Measurements from ENCODE around the gene HTR3B. TPM values are rescaled to one million over a fixed set of nuclear protein-coding genes. Genes with fewer than 3 reads are reported as not detected.
"Not testable (repeated sequence)": the region's sequence is repeated elsewhere in the genome, so short reads cannot be mapped to it uniquely, and the experiment has no call there.

The HTR3B gene
- total and polyA plus RNA-seq, 2 experiments from 2014 or later = 0.42 to 0.77 TPM

GRCh38 chr11:113937918-113938317 is 33.3 kb downstream of the HTR3B start:
- Histone ChIP-seq H4K20me1 (ENCODE audit: insufficient read depth, poor library complexity, severe bottlenecking) (no peaks in the 10 kb centered on the region), H3K27ac (no peak overlapping the region), H3K4me1 (ENCODE audit: insufficient read depth) (no peaks in the 10 kb centered on the region), H3K4me2 (no peak overlapping the region), H3K79me2 (no peaks in the 10 kb centered on the region), H3K27me3 (no peaks in the 10 kb centered on the region), H3K4me3 (no peak overlapping the region), H3K9me2 (replicated peaks; ENCODE audit: insufficient read depth) (no peaks in the 10 kb centered on the region), H3K9me3 (ENCODE audit: low read depth) (no peaks in the 10 kb centered on the region), H3K36me3 (replicated peaks; ENCODE audit: insufficient read depth, low read depth) (no peaks in the 10 kb centered on the region), H2AFZ (no peak overlapping the region)
- DNase-seq (ENCODE audit: low spot score) = no peak
- WGBS (ENCODE audit: low lambda C conversion rate, missing lambda C conversion rate) = 65% methylated on average over 3 of the region's 3 CpGs
- TF ChIP-seq EZH2 (IDR thresholded peaks at IDR 0.05; ENCODE audit: borderline replicate concordance) (no peak), EZH2phosphoT487 (IDR thresholded peaks at IDR 0.05; ENCODE audit: low read depth, severe bottlenecking, unreplicated experiment) (no peak), CTCF (IDR thresholded peaks at IDR 0.05; ENCODE audit: poor library complexity) (no peak)

GRCh38 chr11:113942256-113942655 is 37.7 kb downstream of the HTR3B start:
- Histone ChIP-seq H3K4me3 (no peak overlapping the region), H3K4me2 (no peak overlapping the region), H3K27ac (no peak overlapping the region), H3K36me3 (replicated peaks; ENCODE audit: insufficient read depth, low read depth) (no peaks in the 10 kb centered on the region), H3K79me2 (no peaks in the 10 kb centered on the region), H3K9me2 (replicated peaks; ENCODE audit: insufficient read depth) (no peaks in the 10 kb centered on the region), H3K4me1 (ENCODE audit: insufficient read depth) (no peaks in the 10 kb centered on the region), H3K9me3 (ENCODE audit: low read depth) (no peaks in the 10 kb centered on the region), H2AFZ (no peak overlapping the region), H4K20me1 (ENCODE audit: insufficient read depth, poor library complexity, severe bottlenecking) (no peaks in the 10 kb centered on the region), H3K27me3 (no peaks in the 10 kb centered on the region)
- TF ChIP-seq CTCF (IDR thresholded peaks at IDR 0.05; ENCODE audit: poor library complexity) (no peak), EZH2 (IDR thresholded peaks at IDR 0.05; ENCODE audit: borderline replicate concordance) (no peak), EZH2phosphoT487 (IDR thresholded peaks at IDR 0.05; ENCODE audit: low read depth, severe bottlenecking, unreplicated experiment) (no peak)
- WGBS (ENCODE audit: low lambda C conversion rate, missing lambda C conversion rate) = 95% methylated on average over 8 of the region's 8 CpGs
- DNase-seq (ENCODE audit: low spot score) = no peak

GRCh38 chr11:113946162-113946561 is 41.6 kb downstream of the HTR3B start:
- not testable (repeated sequence) for H2AFZ ChIP-seq
- WGBS (ENCODE audit: low lambda C conversion rate, missing lambda C conversion rate) = 81% methylated on average over 2 of the region's 2 CpGs

GRCh38 chr11:113947994-113948393 is 43.4 kb downstream of the HTR3B start:
- no peaks in the 10 kb centered on the region for H3K9me3 ChIP-seq (ENCODE audit: low read depth)
- H3K9me2 ChIP-seq (replicated peaks; ENCODE audit: insufficient read depth) = no peaks in the 10 kb centered on the region
- no peaks in the 10 kb centered on the region for H3K27me3 ChIP-seq
- no peaks in the 10 kb centered on the region for H3K36me3 ChIP-seq (replicated peaks; ENCODE audit: insufficient read depth, low read depth)
- H2AFZ ChIP-seq = no peak overlapping the region
- no peak for TF ChIP-seq CTCF (IDR thresholded peaks at IDR 0.05; ENCODE audit: poor library complexity)
- TF ChIP-seq EZH2 (IDR thresholded peaks at IDR 0.05; ENCODE audit: borderline replicate concordance) = no peak
- TF ChIP-seq EZH2phosphoT487 (IDR thresholded peaks at IDR 0.05; ENCODE audit: low read depth, severe bottlenecking, unreplicated experiment) = no peak
- WGBS (ENCODE audit: low lambda C conversion rate, missing lambda C conversion rate) = 90% methylated on average over 4 of the region's 4 CpGs
- H3K4me2 ChIP-seq = no peak overlapping the region
- H3K4me3 ChIP-seq = no peak overlapping the region
- DNase-seq (ENCODE audit: low spot score) = no peak
- no peaks in the 10 kb centered on the region for H3K4me1 ChIP-seq (ENCODE audit: insufficient read depth)
- no peaks in the 10 kb centered on the region for H3K79me2 ChIP-seq
- H4K20me1 ChIP-seq (ENCODE audit: insufficient read depth, poor library complexity, severe bottlenecking) = no peaks in the 10 kb centered on the region
- no peak overlapping the region for H3K27ac ChIP-seq

More at GRCh38 chr11:113946162-113946561, 41.6 kb downstream of the HTR3B start:
- not testable (repeated sequence) for H3K36me3 ChIP-seq (replicated peaks; ENCODE audit: insufficient read depth, low read depth); H3K27ac ChIP-seq; H3K27me3 ChIP-seq; H3K4me2 ChIP-seq; H3K9me2 ChIP-seq (replicated peaks; ENCODE audit: insufficient read depth); H4K20me1 ChIP-seq (ENCODE audit: insufficient read depth, poor library complexity, severe bottlenecking); H3K9me3 ChIP-seq (ENCODE audit: low read depth); H3K4me1 ChIP-seq (ENCODE audit: insufficient read depth); DNase-seq (ENCODE audit: low spot score); H3K79me2 ChIP-seq; H3K4me3 ChIP-seq

Measured in hepatocyte (in vitro differentiated cells).